Loucy (cell line): Measurements from ENCODE around the gene CDK5.
A peak's percentile ranks its signal among the peaks of the same experiment; 100 is the strongest.

ENCODE experiments used
- H2AFZ ChIP-seq: fragments of 200-600 bp; sonication (generic); 2 replicates; pipeline ENCODE4 v1.6.0; 2016; ENCODE audit warnings: antibody characterized with exemption, mild to moderate bottlenecking, low read length, moderate library complexity
- H3F3A ChIP-seq: fragments of 200-600 bp; 2 replicates; pipeline ENCODE4 v1.6.0; 2016; ENCODE audit warnings: antibody characterized with exemption, low read depth, mild to moderate bottlenecking
- H3K27me3 ChIP-seq: fragments of 200-600 bp; sonication (generic); 2 replicates; pipeline ENCODE4 v1.6.1; 2014; ENCODE audit warnings: low read length, mild to moderate bottlenecking; ENCODE audit not compliant: insufficient read depth, poor library complexity, severe bottlenecking
- H3K36me3 ChIP-seq: fragments of 200-600 bp; sonication (generic); 2 replicates; pipeline ENCODE4 v1.6.1; 2016; ENCODE audit warnings: low read length; ENCODE audit not compliant: insufficient read depth
- H3K4me1 ChIP-seq: fragments of 200-600 bp; sonication (generic); 2 replicates; pipeline ENCODE4 v1.5.1; 2014; ENCODE audit warnings: low read length, mild to moderate bottlenecking; ENCODE audit not compliant: insufficient read depth, poor library complexity, severe bottlenecking
- H3K4me2 ChIP-seq: fragments of 200-600 bp; sonication (generic); 2 replicates; pipeline ENCODE4 v1.6.0; 2014; ENCODE audit warnings: antibody characterized with exemption, low read length, low read depth, mild to moderate bottlenecking; ENCODE audit not compliant: poor library complexity, severe bottlenecking
- H3K4me3 ChIP-seq: fragments of 200-600 bp; sonication (generic); 2 replicates; pipeline ENCODE4 v1.5.1; 2014; ENCODE audit warnings: low read length, mild to moderate bottlenecking, mixed read lengths; ENCODE audit not compliant: poor library complexity, severe bottlenecking
- H3K79me2 ChIP-seq: fragments of 200-600 bp; sonication (generic); 2 replicates; pipeline ENCODE4 v1.6.1; 2014; ENCODE audit warnings: low read length; ENCODE audit not compliant: insufficient read depth
- H3K9ac ChIP-seq: fragments of 200-600 bp; sonication (generic); 2 replicates; pipeline ENCODE4 v1.6.0; 2014; ENCODE audit warnings: mild to moderate bottlenecking, low read depth, low read length, moderate library complexity; ENCODE audit not compliant: poor library complexity, severe bottlenecking
- H3K9me2 ChIP-seq: fragments of 200-600 bp; sonication (generic); replicated peaks from 2 replicates; pipeline ENCODE4 v1.6.1; 2016; ENCODE audit warnings: low read depth, low read length, mixed read lengths
- H3K9me3 ChIP-seq: fragments of 200-600 bp; sonication (generic); 2 replicates; pipeline ENCODE4 v1.6.1; 2014; ENCODE audit warnings: mild to moderate bottlenecking, antibody characterized with exemption, low read length, low read depth; ENCODE audit not compliant: insufficient read depth
- H4K20me1 ChIP-seq: fragments of 200-600 bp; sonication (generic); 2 replicates; pipeline ENCODE4 v1.6.0; 2014; ENCODE audit warnings: antibody characterized with exemption, low read length, mild to moderate bottlenecking; ENCODE audit not compliant: insufficient read depth, poor library complexity, severe bottlenecking
- CTCF ChIP-seq: fragments of 200-600 bp; sonication (generic); conservative IDR thresholded peaks from 2 replicates; pipeline ENCODE4 v1.5.1; 2014; ENCODE audit warnings: mild to moderate bottlenecking, antibody characterized with exemption, low read length
- EZH2phosphoT487 ChIP-seq: fragments of 200-600 bp; IDR thresholded peaks from 2 replicates; pipeline ENCODE4 v1.6.1; 2018; ENCODE audit warnings: antibody characterized with exemption, mild to moderate bottlenecking, moderate library complexity, borderline replicate concordance

Gene CDK5

DNA sequence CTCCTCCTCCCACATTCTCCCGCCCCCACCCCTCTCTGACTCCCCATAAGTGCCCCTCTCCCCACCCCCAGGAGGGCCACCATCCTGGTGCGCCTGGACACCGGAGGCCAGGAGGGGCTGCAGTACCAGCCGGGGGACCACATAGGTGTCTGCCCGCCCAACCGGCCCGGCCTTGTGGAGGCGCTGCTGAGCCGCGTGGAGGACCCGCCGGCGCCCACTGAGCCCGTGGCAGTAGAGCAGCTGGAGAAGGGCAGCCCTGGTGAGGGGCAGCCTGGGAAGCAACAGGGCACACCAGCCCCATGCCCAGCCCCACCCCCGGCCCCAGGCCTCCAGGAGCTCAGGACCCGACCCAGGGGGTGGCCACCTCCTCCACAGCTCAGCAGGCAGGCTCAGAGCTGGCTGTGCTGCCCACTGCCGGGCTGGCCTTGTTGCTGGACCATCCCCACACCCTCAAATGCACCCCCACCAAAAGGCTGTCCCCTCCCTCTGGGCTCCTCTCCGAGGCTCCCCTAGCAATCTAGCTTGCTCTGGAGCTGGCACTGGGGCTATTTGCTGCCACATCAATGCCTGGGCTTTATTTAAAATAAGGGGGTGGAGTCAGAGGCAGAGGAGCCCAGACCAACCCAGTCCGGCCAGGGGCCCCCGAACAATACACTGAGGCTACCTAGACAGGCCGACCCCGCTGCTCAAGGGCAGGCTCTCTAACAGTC, 48.2 kb downstream of the CDK5 start:
- Histone ChIP-seq H3K4me2 (no peak overlapping the region), H3K9me2 (no peaks in the 10 kb centered on the region), H3K79me2 (no peaks in the 10 kb centered on the region), H3K27me3 (no peaks in the 10 kb centered on the region), H3K9ac (peak overlapping the region; percentile 65), H2AFZ (no peak overlapping the region), H3K4me3 (no peak overlapping the region), H3K9me3 (no peaks in the 10 kb centered on the region), H4K20me1 (no peaks in the 10 kb centered on the region), H3K4me1 (peaks cover 41% of the 10 kb centered on the region), H3K36me3 (no peaks in the 10 kb centered on the region), H3F3A (no peaks in the 10 kb centered on the region)
- TF ChIP-seq EZH2phosphoT487 = no peak
- no peak for TF ChIP-seq CTCF

GRCh38 chr7:151008511-151009323, 49.0 kb downstream of the CDK5 start:
- H3K79me2 ChIP-seq = no peaks in the 10 kb centered on the region
- no peaks in the 10 kb centered on the region for H3K9me3 ChIP-seq
- peak overlapping the region; percentile 65 for H3K9ac ChIP-seq
- H4K20me1 ChIP-seq = no peaks in the 10 kb centered on the region
- peak overlapping the region; percentile 74 for H3K4me3 ChIP-seq
- no peaks in the 10 kb centered on the region for H3K36me3 ChIP-seq
- H2AFZ ChIP-seq = peak overlapping the region; percentile 44
- no peaks in the 10 kb centered on the region for H3F3A ChIP-seq
- peak; percentile 72 for TF ChIP-seq CTCF
- TF ChIP-seq EZH2phosphoT487 = no peak
- H3K9me2 ChIP-seq = no peaks in the 10 kb centered on the region
- H3K4me1 ChIP-seq = peaks cover 38% of the 10 kb centered on the region
- peak overlapping the region; percentile 82 for H3K4me2 ChIP-seq
- no peaks in the 10 kb centered on the region for H3K27me3 ChIP-seq

DNA sequence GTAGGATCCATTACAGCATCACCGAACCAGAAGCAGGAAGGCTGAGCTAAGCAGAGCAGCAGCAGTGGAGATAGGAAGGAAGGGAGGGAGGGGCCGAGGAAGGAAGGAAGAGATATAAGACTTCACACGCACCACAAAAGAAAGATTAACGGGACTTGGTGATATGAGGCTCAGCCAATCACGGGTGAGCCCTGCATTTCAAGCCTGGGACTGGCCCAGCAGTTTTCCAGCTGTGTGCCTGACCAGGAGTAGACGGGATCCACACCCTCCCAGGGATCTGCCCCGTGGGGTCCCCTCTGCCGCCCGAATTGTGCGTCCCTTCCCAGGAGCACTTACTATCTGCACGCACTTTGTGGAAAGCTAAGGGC, 49.6 kb downstream of the CDK5 start:
- no peaks in the 10 kb centered on the region for H3K27me3 ChIP-seq
- H3K9me2 ChIP-seq = no peaks in the 10 kb centered on the region
- H3K36me3 ChIP-seq = no peaks in the 10 kb centered on the region
- peak overlapping the region; percentile 74 for H3K4me3 ChIP-seq
- TF ChIP-seq CTCF (no peak), EZH2phosphoT487 (no peak)
- H3K9ac ChIP-seq = peak overlapping the region; percentile 65
- no peaks in the 10 kb centered on the region for H3K9me3 ChIP-seq
- peak overlapping the region; percentile 82 for H3K4me2 ChIP-seq
- H4K20me1 ChIP-seq = no peaks in the 10 kb centered on the region
- no peaks in the 10 kb centered on the region for H3K79me2 ChIP-seq
- peaks cover 38% of the 10 kb centered on the region for H3K4me1 ChIP-seq
- no peaks in the 10 kb centered on the region for H3F3A ChIP-seq
- H2AFZ ChIP-seq = peak overlapping the region; percentile 44
